Stomach (tissue), 4 donors: ENCODE results near the gene PPM1G.

Experiments
- POLR2A ChIP-seq, 4 donors: fragments of 450-650 bp; IDR thresholded peaks; one replicate each; pipeline ENCODE4 v1.6.1; 2016; ENCODE audit warnings: antibody characterized with exemption in 4 of 4, control low read depth in 2 of 4, mild to moderate bottlenecking in 1 of 4, moderate library complexity in 1 of 4
- POLR2AphosphoS5 ChIP-seq, 3 donors: sonication (generic); formaldehyde crosslinking; IDR thresholded peaks; one replicate each; pipeline ENCODE4 v1.6.1; 2016; ENCODE audit warnings: antibody characterized with exemption in 3 of 3
- TF ChIP-seq, protein P1 (sequence below), 7 experiments: fragments of 450-650 bp in 4 of 7; fragments of 200-600 bp in 3 of 7; sonication (generic) in 3 of 7; IDR thresholded peaks; one replicate each; pipeline ENCODE4 v1.5.1; 2016 to 2019; ENCODE audit warnings: antibody characterized with exemption in 7 of 7, control low read depth in 2 of 7, mild to moderate bottlenecking in 1 of 7

GRCh38 chr2:27376866-27377617 lies 32.3 kb downstream of the PPM1G start:
- TF ChIP-seq, protein P1, sequence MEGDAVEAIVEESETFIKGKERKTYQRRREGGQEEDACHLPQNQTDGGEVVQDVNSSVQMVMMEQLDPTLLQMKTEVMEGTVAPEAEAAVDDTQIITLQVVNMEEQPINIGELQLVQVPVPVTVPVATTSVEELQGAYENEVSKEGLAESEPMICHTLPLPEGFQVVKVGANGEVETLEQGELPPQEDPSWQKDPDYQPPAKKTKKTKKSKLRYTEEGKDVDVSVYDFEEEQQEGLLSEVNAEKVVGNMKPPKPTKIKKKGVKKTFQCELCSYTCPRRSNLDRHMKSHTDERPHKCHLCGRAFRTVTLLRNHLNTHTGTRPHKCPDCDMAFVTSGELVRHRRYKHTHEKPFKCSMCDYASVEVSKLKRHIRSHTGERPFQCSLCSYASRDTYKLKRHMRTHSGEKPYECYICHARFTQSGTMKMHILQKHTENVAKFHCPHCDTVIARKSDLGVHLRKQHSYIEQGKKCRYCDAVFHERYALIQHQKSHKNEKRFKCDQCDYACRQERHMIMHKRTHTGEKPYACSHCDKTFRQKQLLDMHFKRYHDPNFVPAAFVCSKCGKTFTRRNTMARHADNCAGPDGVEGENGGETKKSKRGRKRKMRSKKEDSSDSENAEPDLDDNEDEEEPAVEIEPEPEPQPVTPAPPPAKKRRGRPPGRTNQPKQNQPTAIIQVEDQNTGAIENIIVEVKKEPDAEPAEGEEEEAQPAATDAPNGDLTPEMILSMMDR (IDR thresholded peaks at IDR 0.05) = no peak
- TF ChIP-seq POLR2A (IDR thresholded peaks at IDR 0.05) (no peak), POLR2AphosphoS5 (IDR thresholded peaks at IDR 0.05) (no peak)
